HepG2 (cell line): ENCODE results near the gene PFKL. TPM values are rescaled to one million over a fixed set of nuclear protein-coding genes. Genes with fewer than 3 reads are reported as not detected.

Experiments used
- ATAC-seq: fragments of 200-7000 bp; cut with Tn5 transposase; 3 replicates; pipeline ENCODE4 v1.9.1; 2020; ENCODE audit warnings: mild to moderate bottlenecking, moderate library complexity
- BruUV-seq: library from RNA; stranded (reverse); fragments of 400-500 nt; replicated peaks from 2 replicates; lab custom pipeline; 2021; lab: Mats Ljungman, UMichigan
- CTCF ChIA-PET: fragments of 300-600 bp; formaldehyde crosslinking; extraction: SDS; loops from one replicate; lab custom pipeline; 2021; ENCODE audit warnings: low total read pairs, inconsistent platforms, low intra/inter-chr PET ratio; lab: Yijun Ruan, JAX
- POLR2A ChIA-PET: fragments of 350-600 bp; sonication (Branson Sonifier 250); formaldehyde crosslinking; loops from one replicate; lab custom pipeline; 2020; ENCODE audit warnings: antibody characterized with exemption, inconsistent platforms; lab: Yijun Ruan, JAX
- DNase-seq: peaks from one replicate; pipeline ENCODE4 v3.0.0-alpha.2; 2015; ENCODE audit warnings: low spot score
- FAIRE-seq: peaks from 3 replicates; lab custom pipeline; 2011; peaks lifted over from hg19 to GRCh38; lab: Jason Lieb, UNC
- H2AFZ ChIP-seq: one replicate; pipeline ENCODE4 v1.6.1; 2011; ENCODE audit warnings: low read length, inconsistent platforms
- H3K27ac ChIP-seq: fragments of 300-600 bp; 3 replicates; pipeline ENCODE4 v1.8.0; 2011; ENCODE audit warnings: mixed run types, mild to moderate bottlenecking, mixed read lengths, low read length, inconsistent platforms; ENCODE audit not compliant: insufficient read depth; ENCODE audit errors: extremely low read length
- H3K27me3 ChIP-seq, 2 experiments: fragments of 200-600 bp in 1 of 2; 2 replicates in 1 of 2; 3 replicates in 1 of 2; pipeline versions ENCODE4 v1.6.0 to v1.8.0; 2011; ENCODE audit warnings: low read length in 2 of 2, mild to moderate bottlenecking in 2 of 2, moderate library complexity in 2 of 2, inconsistent platforms in 1 of 2; ENCODE audit not compliant: insufficient read depth in 2 of 2, control insufficient read depth in 1 of 2
- H3K36me3 ChIP-seq, 2 experiments: fragments of 200-600 bp in 1 of 2; replicated peaks in 1 of 2; 2 replicates in 1 of 2; 3 replicates in 1 of 2; pipeline versions ENCODE4 v1.5.1 to v1.8.0; 2011; ENCODE audit warnings: low read length in 2 of 2, inconsistent platforms in 1 of 2; ENCODE audit not compliant: insufficient read depth in 2 of 2, control insufficient read depth in 1 of 2
- H3K4me1 ChIP-seq: 2 replicates; pipeline ENCODE4 v1.5.1; 2012; ENCODE audit warnings: low read length, inconsistent platforms; ENCODE audit not compliant: insufficient read depth
- H3K4me2 ChIP-seq: 2 replicates; pipeline ENCODE4 v1.6.0; 2011; ENCODE audit warnings: low read depth, low read length, inconsistent platforms
- H3K4me3 ChIP-seq, 3 experiments: fragments of 200-600 bp in 1 of 3; sonication (generic), shearing (Covaris generic) in 1 of 3; replicated peaks in 1 of 3; 2 replicates each; pipeline ENCODE4 v1.5.1; 2011 to 2016; ENCODE audit warnings: low read length in 3 of 3, inconsistent platforms in 2 of 3, low read depth in 2 of 3, mild to moderate bottlenecking in 2 of 3, control low read depth in 1 of 3, mixed read lengths in 1 of 3; ENCODE audit not compliant: insufficient read depth in 1 of 3
- H3K79me2 ChIP-seq: one replicate; pipeline ENCODE4 v1.6.1; 2011; ENCODE audit warnings: low read length, inconsistent platforms; ENCODE audit not compliant: insufficient read depth
- H3K9ac ChIP-seq: 2 replicates; pipeline ENCODE4 v1.6.0; 2011; ENCODE audit warnings: mild to moderate bottlenecking, low read depth, low read length, inconsistent platforms; ENCODE audit not compliant: insufficient read depth
- H3K9me3 ChIP-seq: 2 replicates; pipeline ENCODE4 v1.5.1; 2012; ENCODE audit warnings: mild to moderate bottlenecking, low read length
- H4K20me1 ChIP-seq: 2 replicates; pipeline ENCODE4 v1.6.0; 2011; ENCODE audit warnings: inconsistent platforms, mild to moderate bottlenecking, low read length, moderate library complexity; ENCODE audit not compliant: insufficient read depth
- IRF1 ChIP-seq: sonication (generic); formaldehyde crosslinking; IDR thresholded peaks from 2 replicates; pipeline ENCODE4 v1.4.0; 2020; ENCODE audit warnings: low read depth, mild to moderate bottlenecking, missing genetic modification reagents
- KAT2B ChIP-seq: fragments of 150-350 bp; IDR thresholded peaks from 2 replicates; pipeline ENCODE4 v1.6.1; 2014; ENCODE audit warnings: low read depth, low read length, borderline replicate concordance
- PHF8 ChIP-seq: sonication (generic); formaldehyde crosslinking; IDR thresholded peaks from 2 replicates; pipeline ENCODE4 v1.5.0; 2020; ENCODE audit warnings: missing genetic modification reagents
- ZC3H4 ChIP-seq: sonication (generic); formaldehyde crosslinking; IDR thresholded peaks from 2 replicates; pipeline ENCODE4 v1.4.0; 2020; ENCODE audit warnings: missing genetic modification reagents, borderline replicate concordance
- ZFYVE20 ChIP-seq: sonication (generic); formaldehyde crosslinking; IDR thresholded peaks from 2 replicates; pipeline ENCODE4 v1.8.0; 2023; ENCODE audit warnings: low read depth, mild to moderate bottlenecking, moderate library complexity, missing genetic modification reagents, borderline replicate concordance
- ZNF260 ChIP-seq: sonication (generic); formaldehyde crosslinking; IDR thresholded peaks from 2 replicates; pipeline ENCODE4 v1.4.0; 2020; ENCODE audit warnings: missing genetic modification reagents, low read depth, mild to moderate bottlenecking, borderline replicate concordance
- ZNF414 ChIP-seq: sonication (generic); formaldehyde crosslinking; IDR thresholded peaks from 2 replicates; pipeline ENCODE4 v1.5.0; 2020; ENCODE audit warnings: missing genetic modification reagents
- ZNF501 ChIP-seq: sonication (generic); formaldehyde crosslinking; IDR thresholded peaks from 2 replicates; pipeline ENCODE4 v1.5.1; 2020; ENCODE audit warnings: mild to moderate bottlenecking, moderate library complexity, missing genetic modification reagents
- ZNF687 ChIP-seq: sonication (generic); formaldehyde crosslinking; IDR thresholded peaks from 2 replicates; pipeline ENCODE4 v1.5.1; 2020; ENCODE audit warnings: mild to moderate bottlenecking, missing genetic modification reagents, moderate library complexity
- ZNF710 ChIP-seq: sonication (generic); formaldehyde crosslinking; IDR thresholded peaks from 2 replicates; pipeline ENCODE4 v1.5.0; 2020; ENCODE audit warnings: mild to moderate bottlenecking, missing genetic modification reagents, borderline replicate concordance
- WGBS: methylation state at CpG from one replicate; pipeline ENCODE4 v1.1.6; 2017; ENCODE audit warnings: low lambda C conversion rate; 5-methylcytosine and 5-hydroxymethylcytosine counted together
- in situ Hi-C: cut with HindIII; loops from 2 replicates; pipeline ENCODE4 v1.10.0; 2017; ENCODE audit warnings: low pct_unique_long_range_greater_than_20kb; ENCODE audit not compliant: extremely low pct_ligation_motif_present
- intact Hi-C: fragments of 100-400 bp; cut with micrococcal nuclease; formaldehyde crosslinking; loops from one replicate; pipeline ENCODE4 v1.10.0; 2022; ENCODE audit not compliant: unreplicated experiment
- polyA plus RNA-seq, 8 experiments: library from polyadenylated mRNA; depleted of rRNA in 3 of 8; stranded (reverse) in 7 of 8; unstranded in 1 of 8; fragments of >200 nt; fragmentation: Illumina TruSeq in 4 of 8; extraction: Trizol in 4 of 8; gene quantifications; 2 replicates each; pipeline versions ENCODE4 v1.2.1 to v1.2.3, GENCODE V29; 2011 to 2016; ENCODE audit warnings: low read depth in 4 of 8, missing spikeins in 1 of 8, mixed read lengths in 1 of 8; ENCODE audit not compliant: insufficient read depth in 1 of 8
- total RNA-seq, 5 experiments: library from RNA; depleted of rRNA; stranded (reverse); fragments of >200 nt; fragmentation: Illumina TruSeq; extraction: Trizol; gene quantifications; 2 replicates each; pipeline ENCODE4 v1.2.3, GENCODE V29; 2016; ENCODE audit warnings: low read depth in 1 of 5

The PFKL gene
- total and polyA plus RNA-seq, 2 of the 13 experiments (the other 11 are each of a cell fraction or from before 2014, with no cell fraction given), result 92.8 to 106 TPM

GRCh38 chr21:44281801-44282200 is 18.1 kb upstream of the PFKL start:
- H4K20me1 ChIP-seq, result no peaks in the 10 kb centered on the region
- no peak for DNase-seq
- no peak overlapping the region for H3K27ac ChIP-seq
- 0 out of 3 replicates have a peak, but pooled peaks have one; percentile 20 for ATAC-seq
- in situ Hi-C loops (no loop called here), intact Hi-C loops (no loop called here)
- FAIRE-seq, result no peak
- ChIA-PET POLR2A (no interaction called here), CTCF (no interaction called here)
- H3K4me2 ChIP-seq, result no peak overlapping the region
- H3K79me2 ChIP-seq, result no peaks in the 10 kb centered on the region
- H3K36me3 ChIP-seq, result no peaks in the 10 kb centered on the region
- no peaks in the 10 kb centered on the region for H3K9me3 ChIP-seq
- no peak overlapping the region for H3K9ac ChIP-seq
- H2AFZ ChIP-seq, result no peak overlapping the region
- H3K27me3 ChIP-seq, result peaks cover 4 to 33% of the 10 kb centered on the region in 2 experiments
- no peaks in the 10 kb centered on the region for H3K4me1 ChIP-seq
- 78% methylated on average over 6 of the region's 9 CpGs for WGBS
- no peak overlapping the region for H3K4me3 ChIP-seq
- BruUV-seq, result no TSS peak
- TF ChIP-seq IRF1 (no peak), PHF8 (no peak), ZNF260 (no peak), ZNF501 (CRISPR knock-in tag) (no peak), ZNF687 (CRISPR knock-in tag) (no peak), ZNF414 (no peak), KAT2B (no peak), ZFYVE20 (CRISPR knock-in tag) (no peak), ZNF710 (no peak), ZC3H4 (CRISPR knock-in tag) (no peak)
